ENCODE measurements around the gene PHF20. TPM values are rescaled to one million over a fixed set of nuclear protein-coding genes. Genes with fewer than 3 reads are reported as not detected.
A peak's percentile ranks its signal among the peaks of the same experiment; 100 is the strongest.
"Not testable (repeated sequence)": the region's sequence is repeated elsewhere in the genome, so short reads cannot be mapped to it uniquely, and the experiment has no call there.

Gene PHF20
- total RNA-seq, 1 donor from 2014 or later: 101 TPM

- DNase-seq (ENCODE audit: low spot score): peak; percentile 90
- peak; percentile 77 for TF ChIP-seq CTCF (IDR thresholded peaks at IDR 0.05; ENCODE audit: unreplicated experiment)
- H3K27me3 Mint-ChIP-seq (ENCODE audit: unreplicated experiment): no peaks in the 10 kb centered on the region
- H3K36me3 Mint-ChIP-seq (ENCODE audit: low read depth, unreplicated experiment): no peaks in the 10 kb centered on the region
- H3K4me1 Mint-ChIP-seq (ENCODE audit: unreplicated experiment): peaks cover 8% of the 10 kb centered on the region
- no peaks in the 10 kb centered on the region for H3K9me3 Mint-ChIP-seq (ENCODE audit: unreplicated experiment)
- H3K27ac Mint-ChIP-seq (ENCODE audit: unreplicated experiment): no peak overlapping the region
- no peak overlapping the region for H3K4me3 Mint-ChIP-seq (ENCODE audit: unreplicated experiment)
Observed at GRCh38 chr20:35994994-35995453, 223.2 kb downstream of the PHF20 start.

- not testable (repeated sequence) for H3K4me3 Mint-ChIP-seq (ENCODE audit: unreplicated experiment); DNase-seq (ENCODE audit: low spot score); H3K9me3 Mint-ChIP-seq (ENCODE audit: unreplicated experiment); H3K36me3 Mint-ChIP-seq (ENCODE audit: low read depth, unreplicated experiment); H3K27me3 Mint-ChIP-seq (ENCODE audit: unreplicated experiment); H3K27ac Mint-ChIP-seq (ENCODE audit: unreplicated experiment); H3K4me1 Mint-ChIP-seq (ENCODE audit: unreplicated experiment)
Observed at GRCh38 chr20:35996492-35996891, 224.7 kb downstream of the PHF20 start.

Other genes with a start within 250 kb of the PHF20 start
- gene C20orf173, start 242.4 kb upstream of the PHF20 start, total RNA-seq (ENCODE audit: unreplicated experiment): not detected
- gene ERGIC3, start 229.9 kb upstream of the PHF20 start, total RNA-seq (ENCODE audit: unreplicated experiment): 282 TPM
- gene SPAG4, start 156.2 kb upstream of the PHF20 start, total RNA-seq (ENCODE audit: unreplicated experiment): 15.2 TPM
- gene CPNE1, start 107.1 kb upstream of the PHF20 start, total RNA-seq (ENCODE audit: unreplicated experiment): 233 TPM
- gene RBM12, start 107.1 kb upstream of the PHF20 start, total RNA-seq (ENCODE audit: unreplicated experiment): 121 TPM
- gene NFS1, start 72.7 kb upstream of the PHF20 start, total RNA-seq (ENCODE audit: unreplicated experiment): 18.3 TPM
- 159 TPM for gene ROMO1, start 72.6 kb upstream of the PHF20 start, total RNA-seq (ENCODE audit: unreplicated experiment)
- gene RBM39, start 29.8 kb upstream of the PHF20 start, total RNA-seq (ENCODE audit: unreplicated experiment): 308 TPM
- gene SCAND1, start 182.5 kb downstream of the PHF20 start, total RNA-seq (ENCODE audit: unreplicated experiment): 86.2 TPM
- gene CNBD2, start 196.6 kb downstream of the PHF20 start, total RNA-seq (ENCODE audit: unreplicated experiment): 8.8 TPM